HG02588 (cell line): ENCODE measurements around the gene CCDC121.

Experiments used
- ATAC-seq: cut with Tn5 transposase; IDR thresholded peaks from one replicate; pipeline ENCODE4 v1.9.1; 2021; ENCODE audit warnings: mild to moderate bottlenecking, moderate library complexity; ENCODE audit not compliant: unreplicated experiment

The CCDC121 gene, protein sequence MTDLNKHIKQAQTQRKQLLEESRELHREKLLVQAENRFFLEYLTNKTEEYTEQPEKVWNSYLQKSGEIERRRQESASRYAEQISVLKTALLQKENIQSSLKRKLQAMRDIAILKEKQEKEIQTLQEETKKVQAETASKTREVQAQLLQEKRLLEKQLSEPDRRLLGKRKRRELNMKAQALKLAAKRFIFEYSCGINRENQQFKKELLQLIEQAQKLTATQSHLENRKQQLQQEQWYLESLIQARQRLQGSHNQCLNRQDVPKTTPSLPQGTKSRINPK

DNA sequence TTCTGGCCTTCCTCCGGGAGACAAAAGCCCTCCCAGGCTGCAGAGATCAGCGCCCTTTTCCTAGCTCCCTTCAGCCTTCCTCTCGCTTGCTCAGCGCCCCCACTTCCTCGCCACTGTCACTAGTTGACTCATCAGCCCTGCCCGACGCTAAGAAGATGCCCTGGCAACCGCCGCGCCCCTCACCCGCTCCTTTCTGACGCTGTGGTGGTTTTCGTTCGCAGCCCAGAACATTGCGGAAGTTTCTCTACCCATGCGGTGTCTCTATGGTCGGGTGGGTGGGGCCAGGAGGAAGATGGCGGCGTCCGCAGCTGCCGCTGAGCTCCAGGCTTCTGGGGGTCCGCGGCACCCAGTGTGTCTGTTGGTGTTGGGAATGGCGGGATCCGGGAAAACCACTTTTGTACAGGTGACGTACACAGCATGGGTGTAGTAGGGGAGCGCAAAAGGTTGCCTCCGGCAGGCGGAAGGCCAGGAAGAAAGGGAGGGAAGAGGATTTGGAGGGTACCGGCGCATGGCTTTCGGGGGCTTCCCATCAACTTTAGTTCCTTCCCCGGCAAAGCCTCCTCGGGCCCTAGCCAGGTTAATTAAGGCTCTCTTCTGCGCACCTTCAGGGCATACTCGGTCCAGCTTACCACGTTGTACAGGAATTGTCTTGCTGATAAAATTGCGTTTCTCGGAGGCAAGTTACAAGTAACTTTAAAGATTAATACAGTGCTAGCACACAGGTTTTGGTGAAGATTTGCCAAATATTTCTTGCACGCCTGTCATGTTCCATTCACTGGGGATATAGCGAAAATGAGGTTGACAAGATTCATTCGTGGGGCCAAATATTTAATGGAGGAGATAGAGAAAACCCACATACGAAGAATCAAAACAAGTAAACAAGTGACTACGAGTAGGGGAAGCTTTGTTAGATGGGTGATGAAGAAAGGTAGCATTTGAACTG, at the start of gene CCDC121, which contains the start of gene GPN1:
Gene CCDC121 (minus strand): TSS at position 246 of the 943 bp plus-strand sequence. CDS start 1,213 bp downstream, outside the sequence.
Gene GPN1 (plus strand): TSS at position 284 of the 943 bp plus-strand sequence. CDS start 9 bp downstream, at position 293.
- peak; percentile 99 for ATAC-seq

DNA sequence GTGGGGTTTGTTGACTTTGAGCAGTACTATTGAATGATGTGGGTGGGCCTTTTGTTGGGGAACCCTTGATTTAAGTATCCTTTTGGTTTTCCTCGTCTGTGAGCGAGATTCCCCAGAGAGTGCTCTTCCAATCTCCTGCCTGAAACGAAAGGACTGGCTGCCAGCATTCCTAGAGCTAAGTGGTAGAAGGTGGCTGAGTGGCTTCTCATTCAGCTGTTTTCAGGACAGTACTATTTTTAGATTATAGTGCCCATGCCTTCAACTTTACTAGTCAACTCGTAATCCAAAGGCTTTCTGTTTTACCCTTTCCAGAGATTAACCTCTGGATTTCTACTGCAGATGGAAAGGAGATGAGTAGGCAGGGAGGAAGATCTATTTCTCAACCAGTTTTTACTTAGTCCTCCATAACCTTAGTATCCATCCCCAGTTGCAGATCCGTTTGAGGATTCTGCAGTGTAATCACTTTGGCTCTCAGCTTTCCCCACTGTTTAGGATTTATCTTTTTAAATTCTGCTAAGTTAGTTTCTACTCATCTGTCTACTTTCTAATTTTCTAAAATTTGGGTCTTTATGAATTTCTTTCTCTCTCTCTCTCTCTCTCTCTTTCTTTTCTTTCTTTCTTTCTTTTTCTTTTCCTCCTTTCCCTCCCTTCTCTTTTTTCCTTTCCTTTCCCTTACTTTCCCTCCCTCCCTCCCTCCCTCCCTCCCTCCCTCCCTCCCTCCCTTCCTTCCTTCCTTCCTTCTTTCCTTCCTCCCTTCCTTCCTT, 44.1 kb upstream of the CCDC121 start:
- ATAC-seq = no peak

DNA sequence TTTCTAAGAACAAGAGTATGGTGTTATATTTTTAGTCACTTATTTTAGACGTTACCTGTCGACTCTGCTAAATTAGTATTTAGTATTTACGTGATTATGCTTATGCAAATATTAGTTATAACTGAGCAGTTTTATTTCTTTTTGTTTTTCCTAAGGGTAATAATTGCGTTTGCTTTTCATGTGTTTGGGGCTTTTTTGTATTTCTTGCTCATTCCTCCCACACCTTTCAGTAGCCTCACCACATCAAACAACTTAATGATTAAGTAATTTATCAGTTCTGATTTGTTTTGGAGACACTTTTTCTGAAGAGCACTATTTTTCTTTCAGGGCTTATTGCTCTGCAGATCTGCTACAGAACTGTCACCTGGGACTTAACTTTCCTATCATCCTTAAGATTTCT, 42.4 kb upstream of the CCDC121 start:
- no peak for ATAC-seq

DNA sequence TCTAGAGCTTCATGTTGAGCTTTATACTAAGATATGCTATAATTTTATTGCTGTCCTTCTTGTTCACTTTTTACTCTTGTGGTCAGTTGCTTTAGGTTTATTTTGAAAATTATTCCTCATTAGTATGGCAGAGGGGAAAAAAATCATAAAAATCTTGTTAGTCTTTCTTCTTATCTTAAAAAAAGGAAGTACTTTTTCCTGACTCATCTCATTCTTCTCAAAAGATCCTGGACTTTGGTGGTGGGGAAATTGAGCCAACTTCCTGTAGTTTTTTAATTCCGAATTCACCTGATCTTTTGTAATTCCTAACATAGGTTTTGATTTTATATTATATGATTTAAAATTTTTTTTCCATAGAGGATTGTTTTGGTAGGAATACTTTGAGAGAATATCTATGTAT, 38.6 kb upstream of the CCDC121 start:
- ATAC-seq = no peak

DNA sequence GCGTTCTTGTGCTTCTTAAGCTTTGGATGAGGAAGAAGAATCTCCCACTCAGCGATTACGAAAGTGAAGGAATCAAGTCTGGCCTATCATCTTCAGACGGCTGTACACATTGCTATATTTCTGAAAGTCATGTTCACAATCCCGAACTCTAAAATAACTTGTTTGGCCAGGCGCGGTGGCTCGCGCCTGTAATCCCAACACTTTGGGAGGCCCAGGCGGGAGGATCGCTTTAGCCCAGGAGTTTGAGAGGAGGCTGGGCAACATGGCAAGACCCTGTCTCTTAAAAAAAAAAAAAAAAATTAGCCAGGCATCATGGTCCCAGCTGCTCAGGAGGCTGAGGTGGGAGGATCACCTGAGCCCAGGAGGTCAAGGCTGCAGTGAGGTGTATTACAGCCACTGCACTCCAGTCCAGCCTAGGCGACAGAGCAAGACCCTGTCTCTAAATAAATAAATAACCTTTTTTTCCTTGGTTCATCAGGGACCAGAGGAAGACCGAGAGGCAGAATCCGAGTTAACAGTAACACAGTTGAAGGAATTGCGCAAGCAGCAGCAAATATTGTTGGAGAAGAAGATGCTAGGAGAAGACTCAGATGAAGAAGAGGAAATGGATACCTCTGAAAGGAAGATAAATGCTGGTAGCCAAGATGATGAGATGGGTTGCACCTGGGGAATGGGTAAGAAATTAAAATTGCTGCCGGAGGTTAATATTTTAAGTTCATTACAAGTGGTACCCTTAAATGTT, 36.0 kb upstream of the CCDC121 start:
- ATAC-seq = no peak

DNA sequence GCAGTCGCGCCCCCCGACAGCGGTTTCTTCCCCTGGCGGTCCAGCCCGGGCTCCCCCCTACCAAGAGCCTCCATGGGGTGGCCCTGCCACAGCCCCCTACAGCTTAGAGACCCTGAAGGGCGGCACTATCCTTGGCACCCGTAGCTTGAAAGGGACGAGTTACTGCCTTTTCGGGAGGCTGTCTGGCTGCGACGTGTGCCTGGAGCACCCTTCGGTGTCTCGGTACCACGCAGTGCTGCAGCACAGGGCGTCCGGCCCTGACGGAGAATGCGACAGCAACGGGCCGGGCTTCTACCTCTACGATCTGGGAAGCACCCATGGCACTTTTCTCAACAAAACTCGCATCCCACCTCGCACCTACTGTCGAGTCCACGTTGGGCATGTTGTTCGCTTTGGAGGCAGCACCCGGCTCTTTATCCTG, 35.4 kb upstream of the CCDC121 start:
- ATAC-seq = peak; percentile 27

DNA sequence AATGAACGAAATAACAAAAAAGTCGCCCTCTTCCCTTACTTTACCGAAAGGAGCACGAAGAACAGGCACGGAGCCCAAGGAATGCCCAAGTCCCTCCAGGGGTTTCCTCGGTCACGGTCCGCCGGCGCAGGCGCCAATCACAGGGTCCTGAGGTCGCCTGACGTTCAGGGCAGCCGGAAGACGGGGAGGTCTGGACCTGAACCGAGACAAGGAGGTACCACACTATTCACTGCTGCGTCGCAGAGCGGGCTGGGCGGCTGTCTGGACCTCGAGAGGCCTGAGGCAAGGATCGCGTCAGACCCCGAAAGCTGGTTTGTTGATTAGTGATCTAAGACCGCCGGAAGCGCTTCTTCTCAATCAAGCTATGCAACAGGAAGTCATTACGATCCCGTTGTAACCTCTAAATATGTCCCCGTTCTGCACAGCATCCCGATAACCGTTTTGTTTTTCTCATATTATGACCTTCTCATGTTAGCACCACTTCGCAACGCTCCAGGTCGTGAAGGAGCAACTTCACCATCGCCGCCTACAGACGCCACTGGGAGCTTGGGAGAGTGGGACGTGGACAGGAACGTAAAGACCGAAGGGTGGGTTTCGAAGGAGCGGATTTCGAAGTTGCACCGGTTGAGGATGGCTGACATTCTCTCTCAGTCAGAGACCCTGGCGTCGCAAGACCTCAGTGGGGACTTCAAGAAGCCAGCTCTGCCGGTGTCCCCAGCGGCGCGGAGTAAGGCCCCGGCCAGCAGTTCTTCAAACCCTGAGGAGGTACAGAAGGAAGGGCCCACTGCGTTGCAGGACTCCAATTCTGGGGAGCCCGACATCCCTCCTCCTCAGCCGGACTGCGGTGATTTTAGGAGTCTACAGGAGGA, 34.7 kb upstream of the CCDC121 start, which contains the start of the genes SLC4A1AP and SUPT7L:
Gene SLC4A1AP (plus strand): TSS at position 605 of the 869 bp plus-strand sequence. CDS start 26 bp downstream, at position 631.
Gene SUPT7L (minus strand): TSS at position 330 of the 869 bp plus-strand sequence. CDS start 1,422 bp downstream, outside the sequence.
- ATAC-seq = peak; percentile 63

DNA sequence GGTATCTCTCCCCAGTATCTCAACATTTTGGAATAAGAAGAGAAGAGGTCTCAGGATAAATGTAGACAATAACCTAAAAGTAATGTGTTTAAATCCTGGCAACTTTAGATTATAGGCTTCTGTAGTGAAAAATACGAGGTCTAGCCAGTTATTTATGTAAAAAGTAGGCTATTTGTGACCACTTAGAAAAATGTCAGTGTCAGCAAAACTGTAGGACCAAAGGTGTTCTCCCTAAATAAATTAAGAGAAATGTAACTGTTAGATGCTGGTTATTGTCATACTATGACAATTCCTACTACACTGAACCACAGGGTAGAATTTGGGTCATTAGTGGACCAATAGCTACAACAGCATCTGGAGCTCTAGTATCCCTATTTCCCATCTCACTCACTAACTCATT, 32.6 kb upstream of the CCDC121 start:
- no peak for ATAC-seq

DNA sequence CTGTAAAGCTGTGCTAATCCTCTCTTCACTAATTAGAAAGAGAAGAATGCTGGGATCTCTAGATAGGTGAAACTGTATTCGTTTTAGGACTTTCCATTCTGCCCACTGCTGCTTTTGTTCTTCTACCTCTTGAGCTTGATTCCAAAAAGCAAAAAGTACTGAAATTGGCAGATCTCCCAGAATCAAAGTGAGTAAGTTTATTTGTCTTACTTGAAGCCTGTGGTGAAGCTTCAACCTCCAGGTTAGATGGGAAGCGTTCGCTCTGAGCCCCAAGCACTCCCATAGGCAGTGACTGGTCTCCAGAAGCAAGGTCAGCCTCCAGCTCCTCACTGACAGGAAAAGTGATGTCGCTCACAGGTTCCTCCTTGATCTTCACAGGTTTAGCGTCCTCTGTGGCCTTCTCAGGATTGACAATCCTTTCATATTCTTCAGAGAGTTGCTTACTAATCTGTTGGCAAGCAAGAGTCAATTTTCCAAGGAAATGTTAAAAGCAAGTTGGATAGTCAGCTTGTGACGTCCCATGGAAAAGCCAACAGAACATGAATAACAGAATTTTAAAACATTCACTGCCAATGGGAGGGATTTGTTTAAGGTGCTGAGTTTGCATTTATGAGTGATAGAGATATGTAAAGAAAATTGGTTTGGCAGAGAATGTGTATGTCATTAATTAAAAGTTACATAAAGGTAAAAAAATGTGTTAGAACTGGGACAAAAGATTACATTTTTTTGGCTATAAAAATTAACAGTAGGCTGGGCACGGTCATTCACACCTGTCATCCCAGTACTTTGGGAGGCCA, 26.5 kb upstream of the CCDC121 start:
- no peak for ATAC-seq

DNA sequence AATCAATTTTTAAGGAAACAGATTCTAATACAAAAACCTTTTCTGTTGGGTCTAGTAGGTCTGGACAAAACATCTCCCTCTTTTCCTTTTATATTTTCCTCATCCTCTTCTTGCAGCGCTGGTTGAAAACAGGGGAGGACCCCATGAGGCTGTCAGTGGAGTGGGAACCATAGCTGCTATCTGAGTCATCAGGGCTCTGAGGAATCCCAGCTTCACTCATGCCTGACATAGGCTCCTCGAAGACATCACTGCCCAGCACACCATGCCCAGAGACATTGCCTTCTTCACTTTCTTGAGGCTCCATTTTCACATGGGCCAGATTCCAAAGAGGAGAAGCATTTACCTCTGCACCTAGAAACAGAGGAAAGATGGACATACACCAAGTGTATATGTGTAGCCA, 24.6 kb upstream of the CCDC121 start:
- ATAC-seq = no peak

DNA sequence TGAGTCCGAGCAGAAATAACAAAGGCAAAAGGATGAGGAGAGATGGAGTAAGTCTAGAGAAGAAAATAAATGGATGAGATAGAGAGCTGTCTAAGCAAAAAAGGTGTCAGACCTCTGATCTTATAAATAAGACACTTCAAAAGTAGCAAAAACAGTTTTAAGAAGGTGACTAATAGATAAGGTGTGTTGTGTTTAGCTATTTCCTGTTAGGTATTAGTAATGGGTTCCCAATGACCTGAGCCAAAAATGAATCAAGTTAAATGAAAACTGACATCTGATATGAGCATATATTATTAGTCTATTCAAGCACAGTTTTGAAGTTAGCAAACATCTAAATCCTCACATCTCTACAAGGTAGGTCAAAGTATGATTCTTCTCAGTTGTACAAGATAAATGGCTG, 24.0 kb upstream of the CCDC121 start:
- ATAC-seq = no peak

DNA sequence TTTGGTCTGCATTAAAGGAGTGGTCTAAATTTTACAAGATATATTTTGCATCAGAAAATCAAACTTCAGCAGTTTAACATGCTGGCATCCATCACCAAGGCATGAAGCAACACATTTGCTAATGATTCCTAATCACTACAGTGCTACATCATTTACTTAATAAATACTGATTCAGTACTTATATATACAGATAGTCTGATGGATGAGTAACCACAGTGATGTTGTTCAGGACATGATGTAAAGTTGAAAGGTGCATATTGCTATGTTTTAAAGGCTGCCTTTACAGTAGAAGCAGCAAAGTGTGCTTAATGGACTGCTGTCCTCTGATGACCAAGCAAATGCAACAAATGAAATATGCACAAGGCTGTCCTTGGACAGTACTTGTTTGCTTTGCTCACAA, 23.5 kb upstream of the CCDC121 start:
- ATAC-seq = no peak

DNA sequence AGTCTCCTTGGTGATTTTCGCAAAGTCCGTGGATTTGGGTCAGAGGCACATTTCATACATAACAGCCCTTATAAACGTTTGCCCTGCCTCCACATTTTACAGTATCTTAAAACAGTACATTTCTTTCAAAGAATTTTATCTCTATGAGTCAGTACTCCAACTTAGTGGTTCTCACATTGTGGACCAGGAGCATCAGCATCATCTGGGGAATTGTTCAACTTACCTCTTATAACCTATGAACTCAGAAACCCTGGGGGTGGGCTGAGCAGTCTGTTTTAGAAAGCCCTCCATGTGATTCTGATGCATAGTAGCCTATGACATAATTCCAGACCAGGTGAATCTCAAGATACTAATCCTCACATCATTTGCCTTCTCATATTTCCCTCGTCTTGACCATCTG, 22.2 kb upstream of the CCDC121 start:
- ATAC-seq = no peak

DNA sequence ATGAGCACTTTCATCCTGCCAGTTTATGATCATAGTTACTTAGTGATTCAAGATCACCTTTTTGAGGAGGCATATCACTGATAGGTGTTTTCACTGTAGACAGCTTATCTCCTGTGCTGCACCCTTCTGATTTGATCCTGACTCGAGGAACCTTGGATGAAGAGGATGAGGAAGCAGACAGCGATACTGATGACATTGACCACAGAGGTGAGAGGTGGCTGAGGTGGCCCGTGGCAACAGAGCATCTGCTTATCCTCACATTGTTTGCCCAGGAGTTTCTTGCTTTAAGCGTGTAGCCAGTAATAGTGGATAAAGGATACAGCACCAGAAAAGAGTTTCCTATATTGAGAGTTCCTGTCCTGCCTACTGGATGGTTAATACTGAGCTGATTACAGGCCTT, 18.9 kb upstream of the CCDC121 start:
- ATAC-seq = no peak

DNA sequence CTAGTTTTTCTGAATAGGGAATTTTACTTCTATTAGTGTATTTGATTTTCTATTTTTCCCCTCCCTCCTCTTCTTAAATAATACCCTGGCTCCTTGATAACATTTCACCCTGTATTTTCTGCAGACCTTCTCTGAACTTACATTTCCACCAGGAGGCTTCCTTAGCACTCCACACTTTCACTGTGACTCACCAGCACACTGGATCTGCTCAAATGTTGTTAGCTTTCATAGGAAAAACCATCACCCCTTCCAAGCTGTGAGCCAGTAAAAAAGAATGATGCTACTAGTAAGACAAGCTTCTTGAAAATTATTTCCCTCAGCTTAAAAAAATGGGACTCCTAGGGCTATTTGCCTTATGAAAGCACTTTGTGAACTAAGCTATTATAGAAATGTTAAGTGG, 18.5 kb upstream of the CCDC121 start:
- ATAC-seq = no peak

DNA sequence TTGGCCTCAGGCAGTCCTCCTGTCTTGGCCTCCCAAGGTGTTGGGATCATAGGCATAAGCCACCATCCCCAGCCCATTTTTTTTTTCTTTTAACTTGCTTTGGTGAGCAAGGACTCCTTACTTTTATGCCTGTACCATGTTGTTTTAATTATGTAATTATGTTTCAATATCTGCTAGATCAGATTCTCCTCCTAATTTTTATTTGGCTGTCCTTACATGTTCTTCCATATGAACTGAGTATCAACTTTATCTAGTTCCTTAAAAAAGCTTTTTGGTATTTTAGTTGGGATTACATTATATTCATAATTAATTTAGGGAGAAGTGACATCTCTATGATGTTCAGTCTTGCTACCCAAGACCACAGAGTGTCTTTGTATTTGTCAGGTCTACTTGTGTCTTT, 16.4 kb upstream of the CCDC121 start:
- no peak for ATAC-seq

DNA sequence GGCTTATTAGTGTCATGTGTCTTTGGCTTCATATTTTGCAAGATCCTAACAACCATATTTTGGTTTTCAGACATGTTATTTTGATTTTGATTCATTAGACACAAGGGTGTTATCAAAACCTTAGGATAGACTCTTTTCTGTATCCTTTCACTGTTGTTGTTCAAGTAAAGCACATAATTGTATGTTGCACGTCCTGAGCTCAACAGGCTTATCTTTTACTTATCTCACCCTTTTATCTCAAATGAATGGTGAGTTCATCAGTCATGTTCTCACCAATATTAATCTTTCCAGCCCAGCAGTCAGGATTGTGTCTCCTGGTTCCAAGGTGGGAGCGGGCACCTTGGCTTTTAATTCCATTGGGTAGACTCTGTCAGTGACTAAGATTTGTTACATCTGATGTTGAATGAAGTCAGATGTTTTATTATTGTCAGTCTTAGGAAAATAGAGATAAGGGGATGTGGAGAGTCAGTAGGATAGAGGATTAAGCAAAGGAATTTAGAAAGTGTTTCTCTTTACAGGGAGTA, 12.0 kb upstream of the CCDC121 start:
- ATAC-seq = no peak

DNA sequence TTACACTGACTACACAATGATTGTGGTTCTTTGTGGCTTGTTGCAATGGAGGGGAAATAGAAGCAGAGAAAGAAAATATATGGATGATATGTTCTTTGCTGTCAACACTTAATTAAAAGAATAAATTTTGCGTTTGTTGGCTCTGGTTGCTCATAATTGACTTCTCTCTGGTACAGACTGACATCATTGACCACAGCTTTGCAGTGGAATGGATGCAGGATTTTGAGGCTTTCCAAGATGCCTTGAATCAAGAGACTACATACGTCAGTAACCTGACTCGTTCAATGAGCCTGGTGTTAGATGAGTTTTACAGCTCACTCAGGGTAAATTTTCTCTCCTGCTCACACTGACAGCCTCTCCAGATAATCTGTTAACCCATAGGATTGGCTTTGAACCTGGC, 9.9 kb upstream of the CCDC121 start:
- no peak for ATAC-seq
